ENCODE measurements around the gene MRPL55. TPM values are rescaled to one million over a fixed set of nuclear protein-coding genes. Genes with fewer than 3 reads are reported as not detected.
A peak's percentile ranks its signal among the peaks of the same experiment; 100 is the strongest.

MRPL55 gene
- total and polyA plus RNA-seq, 8 donors = 35.4 to 45.3 (median 40.7) TPM

- Histone ChIP-seq H3K9me3 (no peaks in the 10 kb centered on the region), H3K36me3 (no peaks in the 10 kb centered on the region), H3K27ac (no peak overlapping the region), H3K27me3 (peaks cover 29 to 90% of the 10 kb centered on the region in 2 donors), H3K4me3 (no peak overlapping the region), H3K4me1 (peaks cover 11 to 20% of the 10 kb centered on the region in 2 donors)
- no peak for DNase-seq
- intact Hi-C loops (cut with DNase I) = no loop called here
- no peak for TF ChIP-seq CTCF (IDR thresholded peaks at IDR 0.05)
- ATAC-seq = no peak
Observed at GRCh38 chr1:228063251-228064191, 45.6 kb downstream of the MRPL55 start.

DNA sequence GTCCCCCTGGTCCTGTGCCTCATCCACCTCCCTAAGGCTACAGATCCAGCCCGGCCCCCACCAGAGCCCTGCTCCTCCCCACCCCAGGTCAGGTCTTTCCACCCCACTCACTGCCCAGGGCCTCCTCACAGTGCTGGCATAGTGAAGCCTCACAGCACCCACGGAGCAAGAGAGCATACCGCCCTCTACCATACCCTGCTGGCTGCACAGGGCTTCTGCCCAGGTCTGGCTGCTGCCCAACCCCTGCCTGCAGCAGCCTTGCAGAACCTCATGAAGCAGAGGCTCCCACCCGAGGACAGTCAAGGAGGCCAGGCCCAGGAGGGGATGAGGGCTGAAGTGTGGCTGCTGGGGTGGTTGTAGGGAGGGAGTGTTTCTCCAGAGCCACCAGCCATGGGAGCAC lies 46.3 kb downstream of the MRPL55 start:
- intact Hi-C loops (cut with DNase I) = no loop called here
- peak in 1 of 4 donors; percentile 23 for DNase-seq
- peaks cover 31 to 97% of the 10 kb centered on the region in 2 donors for H3K27me3 ChIP-seq
- no peaks in the 10 kb centered on the region for H3K9me3 ChIP-seq
- no peak for TF ChIP-seq CTCF (IDR thresholded peaks at IDR 0.05)
- H3K4me3 ChIP-seq = no peak overlapping the region
- H3K36me3 ChIP-seq = no peaks in the 10 kb centered on the region
- peaks cover 11 to 20% of the 10 kb centered on the region in 2 donors for H3K4me1 ChIP-seq
- ATAC-seq = no peak
- no peak overlapping the region for H3K27ac ChIP-seq

GRCh38 chr1:228062085-228062791 lies 46.9 kb downstream of the MRPL55 start:
- Histone ChIP-seq H3K9me3 (no peaks in the 10 kb centered on the region), H3K27me3 (peaks cover 29 to 100% of the 10 kb centered on the region in 2 donors), H3K4me3 (no peak overlapping the region), H3K4me1 (peaks cover 11 to 20% of the 10 kb centered on the region in 2 donors), H3K36me3 (no peaks in the 10 kb centered on the region), H3K27ac (no peak overlapping the region)
- ATAC-seq = no peak
- DNase-seq = peak in 2 of 4 donors; percentile 26 to 68
- TF ChIP-seq CTCF (IDR thresholded peaks at IDR 0.05) = no peak
- intact Hi-C loops (cut with DNase I) = no loop called here

GRCh38 chr1:228061411-228062084 lies 47.6 kb downstream of the MRPL55 start:
- no peaks in the 10 kb centered on the region for H3K36me3 ChIP-seq
- H3K4me1 ChIP-seq = peaks cover 11 to 20% of the 10 kb centered on the region in 2 donors
- intact Hi-C loops (cut with DNase I) = no loop called here
- ATAC-seq (no peak), DNase-seq (peak in 1 of 4 donors; percentile 14)
- TF ChIP-seq CTCF (IDR thresholded peaks at IDR 0.05) = no peak
- no peaks in the 10 kb centered on the region for H3K9me3 ChIP-seq
- H3K4me3 ChIP-seq = no peak overlapping the region
- no peak overlapping the region for H3K27ac ChIP-seq
- peaks cover 26 to 99% of the 10 kb centered on the region in 2 donors for H3K27me3 ChIP-seq

All from left lung (tissue), 10 donors.